Measurements from ENCODE around the gene RXRA. TPM values are rescaled to one million over a fixed set of nuclear protein-coding genes. Genes with fewer than 3 reads are reported as not detected.
A peak's percentile ranks its signal among the peaks of the same experiment; 100 is the strongest.

RXRA gene
- total RNA-seq, 1 experiment from 2014 or later: 29.9 TPM

DNA sequence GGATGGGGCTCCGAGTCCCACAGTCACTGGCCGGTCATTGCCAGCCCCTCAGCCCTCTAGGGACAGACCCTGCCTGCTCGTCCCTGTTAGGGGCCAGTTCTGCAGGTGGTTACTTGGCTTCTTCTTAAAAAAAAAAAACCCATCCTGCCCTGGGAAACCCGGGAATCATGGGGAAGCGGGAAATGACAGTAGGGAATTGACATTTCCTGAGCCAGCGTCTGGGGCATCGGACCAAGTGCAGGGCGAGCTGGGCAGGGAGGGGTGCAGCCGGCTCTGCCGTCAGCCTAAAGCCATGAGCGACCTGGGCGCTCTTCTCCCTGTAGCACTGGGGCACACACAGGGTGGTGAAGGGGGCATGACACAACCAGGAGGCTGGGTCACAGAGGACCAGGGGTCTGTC lies 66.6 kb downstream of the RXRA start:
- Mint-ChIP-seq H3K4me1 (peaks cover 3 to 8% of the 10 kb centered on the region in 2 experiments), H3K27ac (peak overlapping the region in 1 of 3 experiments; percentile 74; a peak in 1 of 7 replicates), H3K4me3 (no peak overlapping the region), H3K9me3 (peaks cover 0 to 3% of the 10 kb centered on the region in 2 experiments; a peak in 2 of 5 replicates), H3K27me3 (ENCODE audit: low read depth) (no peaks in the 10 kb centered on the region), H3K36me3 (ENCODE audit: insufficient read depth in 1 of 3, low read depth in 3 of 3) (peaks cover 0 to 4% (median 4%) of the 10 kb centered on the region in 3 experiments; a peak in 3 of 7 replicates)
- H3K18ac ChIP-seq (ENCODE audit: insufficient read length, low read depth, low read length): no peak overlapping the region
- H2BK12ac ChIP-seq (ENCODE audit: insufficient read length, low read depth, low read length): no peak overlapping the region
- peaks cover 6% of the 10 kb centered on the region; the same call in 1 of the 2 replicates for H3K79me2 ChIP-seq (ENCODE audit: insufficient read depth, low read length)
- no peak overlapping the region for H3K4ac ChIP-seq (ENCODE audit: low read depth, low read length)
- no peaks in the 10 kb centered on the region for H3K27me3 ChIP-seq (ENCODE audit: insufficient read depth, low read length)
- WGBS (ENCODE audit: extremely low coverage, insufficient read length, low lambda C conversion rate): no CpG with 5 or more reads among the region's 12 CpGs
- H3K9me3 ChIP-seq (ENCODE audit: control insufficient read depth, low read depth, low read length): no peaks in the 10 kb centered on the region
- H3K23me2 ChIP-seq (ENCODE audit: insufficient read length, low read depth, low read length, poor library complexity, severe bottlenecking): no peaks in the 10 kb centered on the region
- H2BK5ac ChIP-seq (ENCODE audit: insufficient read length, low read length): no peak overlapping the region
- H2BK15ac ChIP-seq (ENCODE audit: low read depth, low read length): no peak overlapping the region
- H4K5ac ChIP-seq (ENCODE audit: insufficient read length, low read depth, low read length): no peak overlapping the region
- no peak overlapping the region for H2BK120ac ChIP-seq (ENCODE audit: low read depth, low read length, poor library complexity, severe bottlenecking)
- H4K20me1 ChIP-seq (ENCODE audit: control insufficient read depth, insufficient read depth, insufficient read length): no peaks in the 10 kb centered on the region
- TF ChIP-seq, protein P1, sequence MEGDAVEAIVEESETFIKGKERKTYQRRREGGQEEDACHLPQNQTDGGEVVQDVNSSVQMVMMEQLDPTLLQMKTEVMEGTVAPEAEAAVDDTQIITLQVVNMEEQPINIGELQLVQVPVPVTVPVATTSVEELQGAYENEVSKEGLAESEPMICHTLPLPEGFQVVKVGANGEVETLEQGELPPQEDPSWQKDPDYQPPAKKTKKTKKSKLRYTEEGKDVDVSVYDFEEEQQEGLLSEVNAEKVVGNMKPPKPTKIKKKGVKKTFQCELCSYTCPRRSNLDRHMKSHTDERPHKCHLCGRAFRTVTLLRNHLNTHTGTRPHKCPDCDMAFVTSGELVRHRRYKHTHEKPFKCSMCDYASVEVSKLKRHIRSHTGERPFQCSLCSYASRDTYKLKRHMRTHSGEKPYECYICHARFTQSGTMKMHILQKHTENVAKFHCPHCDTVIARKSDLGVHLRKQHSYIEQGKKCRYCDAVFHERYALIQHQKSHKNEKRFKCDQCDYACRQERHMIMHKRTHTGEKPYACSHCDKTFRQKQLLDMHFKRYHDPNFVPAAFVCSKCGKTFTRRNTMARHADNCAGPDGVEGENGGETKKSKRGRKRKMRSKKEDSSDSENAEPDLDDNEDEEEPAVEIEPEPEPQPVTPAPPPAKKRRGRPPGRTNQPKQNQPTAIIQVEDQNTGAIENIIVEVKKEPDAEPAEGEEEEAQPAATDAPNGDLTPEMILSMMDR (conservative IDR thresholded peaks at IDR 0.05): no peak
- no peak overlapping the region for H3K56ac ChIP-seq (ENCODE audit: insufficient read length, low read depth, low read length)
- no peak overlapping the region for H3K23ac ChIP-seq (ENCODE audit: insufficient read length, low read depth, low read length)
- H3K14ac ChIP-seq (ENCODE audit: insufficient read depth, low read length): no peak overlapping the region
- H2AFZ ChIP-seq (ENCODE audit: low read length): no peak overlapping the region
- H3K79me1 ChIP-seq (ENCODE audit: insufficient read depth, low read depth, low read length, poor library complexity, severe bottlenecking): no peaks in the 10 kb centered on the region
- no peak overlapping the region for H2AK5ac ChIP-seq (ENCODE audit: insufficient read length, low read length)
- H3K4me2 ChIP-seq (ENCODE audit: insufficient read depth, insufficient read length, low read length): no peak overlapping the region
- H2BK20ac ChIP-seq (ENCODE audit: low read depth, low read length, poor library complexity, severe bottlenecking): no peak overlapping the region
- H3T11ph ChIP-seq (ENCODE audit: low read length): no peak overlapping the region
- DNase-seq: no peak
- H4K8ac ChIP-seq (replicated peaks; ENCODE audit: insufficient read length, low read depth, low read length): no peak overlapping the region
- no peak overlapping the region for H3K27ac ChIP-seq (ENCODE audit: insufficient read length, low read depth, low read length)
- no peak overlapping the region for H3K9ac ChIP-seq (ENCODE audit: extremely low read depth, insufficient read length, low read length)
- H3K4me1 ChIP-seq (ENCODE audit: insufficient read depth, low read length): no peaks in the 10 kb centered on the region
- H4K91ac ChIP-seq (ENCODE audit: insufficient read length, low read depth, low read length): no peak overlapping the region
